Glutamatergic neuron (in vitro differentiated cells): ENCODE results near the gene SMAD6. TPM values are rescaled to one million over a fixed set of nuclear protein-coding genes. Genes with fewer than 3 reads are reported as not detected.

Experiments
- DNase-seq: peaks from one replicate; pipeline ENCODE4 v3.0.0; 2022
- H3K27ac Mint-ChIP-seq: one replicate; pipeline ENCODE4 v1.8.0; 2020; ENCODE audit warnings: mild to moderate bottlenecking, mixed read lengths, inconsistent platforms; ENCODE audit not compliant: unreplicated experiment
- H3K27me3 Mint-ChIP-seq: one replicate; pipeline ENCODE4 v1.8.0; 2020; ENCODE audit warnings: mild to moderate bottlenecking, moderate library complexity, mixed read lengths, inconsistent platforms; ENCODE audit not compliant: unreplicated experiment
- H3K36me3 Mint-ChIP-seq: one replicate; pipeline ENCODE4 v1.8.0; 2020; ENCODE audit warnings: mild to moderate bottlenecking, mixed read lengths, inconsistent platforms; ENCODE audit not compliant: unreplicated experiment
- H3K4me1 Mint-ChIP-seq: one replicate; pipeline ENCODE4 v1.8.0; 2020; ENCODE audit warnings: mild to moderate bottlenecking, low read depth, mixed read lengths, inconsistent platforms; ENCODE audit not compliant: unreplicated experiment
- H3K4me3 Mint-ChIP-seq: one replicate; pipeline ENCODE4 v1.8.0; 2020; ENCODE audit warnings: mild to moderate bottlenecking, mixed read lengths, inconsistent platforms; ENCODE audit not compliant: unreplicated experiment
- H3K9me3 Mint-ChIP-seq: one replicate; pipeline ENCODE4 v1.8.0; 2020; ENCODE audit warnings: mild to moderate bottlenecking, moderate library complexity, mixed read lengths, inconsistent platforms; ENCODE audit not compliant: unreplicated experiment
- total RNA-seq: library from RNA; stranded (reverse); fragmentation: NEBNext Ultra II Directional; extraction: Animal tissue kit (Norgen Biotek cat#: 25700); gene quantifications from one replicate; pipeline ENCODE4 v1.2.1, GENCODE V29; 2021; ENCODE audit not compliant: unreplicated experiment
- TF ChIP-seq, protein P1 (sequence below): fragments of 200-600 bp; sonication (generic); IDR thresholded peaks from one replicate; pipeline ENCODE4 v1.5.0; 2021; ENCODE audit not compliant: partially characterized antibody, unreplicated experiment

SMAD6 gene
- total RNA-seq, 1 donor from 2014 or later = 0.83 TPM

DNA sequence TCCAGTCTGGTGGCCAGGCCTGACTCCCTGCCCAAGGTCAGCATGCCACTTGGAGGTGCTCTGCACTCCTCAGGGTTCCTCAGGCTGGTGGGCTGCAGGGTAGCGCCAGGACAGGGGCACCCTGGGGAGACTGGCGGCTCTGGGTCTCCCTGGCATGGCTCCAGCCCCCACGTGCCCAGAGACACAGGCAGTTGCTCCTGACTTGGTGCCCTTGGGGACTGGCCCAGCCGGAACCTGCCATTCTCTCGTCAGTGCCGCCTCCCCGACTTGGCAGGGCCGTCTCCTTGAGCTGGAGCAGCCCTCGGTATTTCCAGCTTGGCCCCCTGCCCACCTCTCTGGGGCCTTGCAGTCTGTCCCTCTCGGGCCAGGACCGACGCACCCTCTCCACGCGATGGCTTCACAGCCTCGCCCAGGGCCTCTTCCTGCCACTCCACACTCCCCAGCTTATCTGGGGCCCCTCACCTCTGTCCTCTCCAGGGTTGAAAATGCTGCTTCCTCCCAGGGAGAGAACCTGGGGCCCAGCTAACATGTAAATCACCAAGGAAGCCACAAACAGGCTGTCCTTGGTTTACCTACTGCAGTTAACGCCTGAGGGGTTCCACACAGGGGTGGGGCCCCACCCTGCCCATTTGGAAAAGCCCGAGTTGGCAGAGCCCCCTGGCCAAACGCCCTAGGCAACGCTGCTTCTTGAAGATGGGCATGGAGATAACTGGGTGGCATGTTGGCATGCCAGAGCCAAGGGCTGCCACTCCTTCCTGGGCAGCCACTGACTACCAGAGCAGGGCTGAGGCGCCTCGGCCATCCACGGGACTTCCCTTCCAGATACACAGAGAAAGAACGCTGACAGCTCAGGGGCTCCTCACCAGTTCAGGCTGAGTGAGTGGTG is 61.4 kb downstream of the SMAD6 start:
- Mint-ChIP-seq H3K9me3 (peaks cover 2% of the 10 kb centered on the region), H3K36me3 (no peaks in the 10 kb centered on the region), H3K27ac (no peak overlapping the region), H3K4me1 (no peaks in the 10 kb centered on the region), H3K27me3 (no peaks in the 10 kb centered on the region), H3K4me3 (no peak overlapping the region)
- DNase-seq = no peak
- TF ChIP-seq, protein P1, sequence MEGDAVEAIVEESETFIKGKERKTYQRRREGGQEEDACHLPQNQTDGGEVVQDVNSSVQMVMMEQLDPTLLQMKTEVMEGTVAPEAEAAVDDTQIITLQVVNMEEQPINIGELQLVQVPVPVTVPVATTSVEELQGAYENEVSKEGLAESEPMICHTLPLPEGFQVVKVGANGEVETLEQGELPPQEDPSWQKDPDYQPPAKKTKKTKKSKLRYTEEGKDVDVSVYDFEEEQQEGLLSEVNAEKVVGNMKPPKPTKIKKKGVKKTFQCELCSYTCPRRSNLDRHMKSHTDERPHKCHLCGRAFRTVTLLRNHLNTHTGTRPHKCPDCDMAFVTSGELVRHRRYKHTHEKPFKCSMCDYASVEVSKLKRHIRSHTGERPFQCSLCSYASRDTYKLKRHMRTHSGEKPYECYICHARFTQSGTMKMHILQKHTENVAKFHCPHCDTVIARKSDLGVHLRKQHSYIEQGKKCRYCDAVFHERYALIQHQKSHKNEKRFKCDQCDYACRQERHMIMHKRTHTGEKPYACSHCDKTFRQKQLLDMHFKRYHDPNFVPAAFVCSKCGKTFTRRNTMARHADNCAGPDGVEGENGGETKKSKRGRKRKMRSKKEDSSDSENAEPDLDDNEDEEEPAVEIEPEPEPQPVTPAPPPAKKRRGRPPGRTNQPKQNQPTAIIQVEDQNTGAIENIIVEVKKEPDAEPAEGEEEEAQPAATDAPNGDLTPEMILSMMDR = no peak

DNA sequence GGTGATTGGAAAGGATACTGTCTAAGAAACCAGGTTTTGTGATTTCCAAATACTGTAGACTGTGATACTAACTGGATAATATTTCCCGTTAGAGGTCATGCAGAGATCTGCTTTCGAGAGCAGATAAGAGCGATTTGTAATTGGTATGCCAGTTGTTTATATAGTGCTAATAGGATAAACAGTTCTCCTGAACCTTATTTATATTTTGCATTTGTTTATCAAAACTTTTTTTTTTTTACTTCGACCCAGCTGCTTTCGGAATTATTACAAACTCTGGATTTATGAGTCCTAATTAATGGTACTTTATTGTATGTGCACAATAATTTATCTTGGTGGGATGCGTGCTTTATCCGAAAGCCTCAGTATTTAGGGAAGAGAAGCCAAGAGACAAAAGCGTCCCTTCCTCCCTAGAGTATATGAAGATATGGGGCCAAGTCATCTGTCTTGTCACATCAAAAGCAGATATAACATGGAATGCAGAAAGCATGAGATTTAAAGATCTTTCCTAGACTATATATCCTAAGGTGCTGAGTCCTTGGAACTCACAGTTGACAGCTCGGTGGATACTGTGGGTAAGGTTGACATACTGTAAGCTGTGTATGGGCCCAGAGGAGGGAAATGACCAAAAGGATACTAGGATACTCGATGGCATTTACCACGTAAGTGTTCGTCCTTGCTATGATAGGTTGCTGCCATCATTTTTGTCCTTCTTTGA is 62.2 kb downstream of the SMAD6 start:
- Mint-ChIP-seq H3K4me1 (no peaks in the 10 kb centered on the region), H3K4me3 (no peak overlapping the region), H3K27ac (no peak overlapping the region), H3K27me3 (no peaks in the 10 kb centered on the region), H3K36me3 (no peaks in the 10 kb centered on the region), H3K9me3 (peaks cover 2% of the 10 kb centered on the region)
- TF ChIP-seq, protein P1 = no peak
- no peak for DNase-seq

DNA sequence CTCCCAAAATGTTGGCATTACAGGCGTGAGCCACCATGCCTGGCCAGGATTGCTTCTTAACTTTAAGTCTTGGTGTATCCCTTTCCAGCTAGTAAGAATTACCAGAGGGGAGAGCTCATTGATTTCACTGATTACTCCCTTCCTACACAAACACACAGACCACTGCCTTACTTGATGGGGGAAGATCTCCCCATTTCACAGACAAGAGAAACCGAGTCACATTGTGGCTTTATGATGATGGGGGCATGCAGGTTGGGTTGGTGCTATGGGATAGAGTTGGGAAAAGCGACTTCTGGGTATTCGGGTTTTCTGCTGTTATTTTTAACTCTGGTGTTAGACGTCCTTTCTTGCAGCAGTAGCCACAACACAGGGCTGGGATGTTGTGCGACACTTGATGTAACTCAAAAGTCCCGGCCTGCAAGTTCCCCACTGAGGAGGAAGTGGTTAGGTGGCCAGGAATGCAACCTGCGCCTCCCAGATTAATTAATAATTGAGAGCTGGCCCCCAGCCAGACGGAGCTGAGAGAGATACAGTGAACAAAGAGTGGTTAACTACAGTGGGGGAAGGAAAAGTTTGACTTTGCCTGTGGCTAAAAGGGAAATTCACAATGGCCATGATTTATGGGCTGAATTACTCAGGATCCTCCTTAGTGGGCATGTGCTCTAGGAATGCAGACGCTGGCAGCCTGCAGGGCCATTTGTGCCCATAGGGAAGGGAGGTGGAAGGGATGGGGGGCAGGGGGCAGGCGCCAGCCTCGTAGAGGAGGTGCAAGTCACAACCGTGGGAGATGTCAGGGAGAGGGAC is 63.6 kb downstream of the SMAD6 start:
- DNase-seq = no peak
- TF ChIP-seq, protein P1 = no peak
- no peak overlapping the region for H3K27ac Mint-ChIP-seq
- no peaks in the 10 kb centered on the region for H3K27me3 Mint-ChIP-seq
- H3K4me3 Mint-ChIP-seq = no peak overlapping the region
- H3K9me3 Mint-ChIP-seq = peaks cover 2% of the 10 kb centered on the region
- no peaks in the 10 kb centered on the region for H3K36me3 Mint-ChIP-seq
- H3K4me1 Mint-ChIP-seq = no peaks in the 10 kb centered on the region

DNA sequence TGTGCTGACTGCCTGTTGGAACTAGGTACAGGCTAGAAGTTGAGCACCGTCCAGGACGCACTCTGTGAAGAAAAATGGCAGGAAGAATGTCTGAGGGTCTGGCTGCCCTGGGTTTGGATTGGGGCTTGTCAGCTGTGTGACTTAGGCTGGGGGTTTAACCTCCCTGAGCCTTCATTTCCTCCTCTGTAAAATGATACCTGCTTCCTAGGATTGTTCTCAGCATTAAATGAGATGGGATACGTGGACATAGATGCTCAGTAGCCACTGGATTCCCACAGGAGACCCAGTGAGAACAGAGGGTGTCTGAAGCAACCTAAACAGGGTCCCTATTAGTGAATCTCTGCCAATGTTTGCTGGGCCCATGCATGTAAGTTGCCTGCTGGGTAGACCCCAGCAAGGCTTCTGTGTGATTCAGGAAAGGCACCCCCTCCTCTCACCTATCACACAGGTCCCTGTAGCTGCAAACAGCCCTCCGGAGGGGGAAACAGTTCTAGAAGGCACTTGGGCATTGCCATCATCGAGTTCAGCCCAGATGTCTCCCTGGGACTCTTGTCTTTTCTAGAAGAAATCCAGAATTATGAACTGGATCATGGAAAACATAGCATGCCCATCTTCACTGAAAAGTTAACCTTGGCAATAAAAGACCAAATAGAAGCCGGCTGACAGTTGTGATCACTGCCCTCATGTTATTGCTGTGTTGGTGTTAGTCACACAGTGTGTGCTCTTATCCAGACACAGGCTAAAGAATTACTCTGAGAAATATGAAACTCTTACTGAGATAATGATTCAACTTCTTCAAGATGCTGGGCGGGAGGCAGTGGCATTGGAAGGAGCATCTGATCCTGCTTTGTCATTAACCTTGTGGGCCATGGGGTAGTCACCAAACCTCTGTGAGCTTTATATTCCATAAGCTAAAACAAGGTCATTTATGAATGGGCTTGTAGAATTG is 64.5 kb downstream of the SMAD6 start:
- TF ChIP-seq, protein P1 = no peak
- Mint-ChIP-seq H3K4me1 (no peaks in the 10 kb centered on the region), H3K4me3 (no peak overlapping the region), H3K27ac (no peak overlapping the region), H3K36me3 (no peaks in the 10 kb centered on the region), H3K27me3 (no peaks in the 10 kb centered on the region), H3K9me3 (peaks cover 2% of the 10 kb centered on the region)
- no peak for DNase-seq
